ENCODE data around the gene P2RX1. TPM values are rescaled to one million over a fixed set of nuclear protein-coding genes. Genes with fewer than 3 reads are reported as not detected.

P2RX1 gene
- total and polyA plus RNA-seq, 2 of the 4 experiments (the other 2 are of a cell fraction), result not detected

- POLR2A ChIA-PET (ENCODE audit: unreplicated experiment), result no interaction called here
- H3K4me1 ChIP-seq (ENCODE audit: control insufficient read depth, insufficient read depth, low read length), result peaks cover 14% of the 10 kb centered on the region
- no TSS peak for BruUV-seq (replicated peaks)
- H3K23ac ChIP-seq (ENCODE audit: low read depth, low read length), result no peak within 1 kb of the TSS
- peak within 1 kb of the TSS; percentile 94 for H2AFZ ChIP-seq (replicated peaks; ENCODE audit: low read length, poor library complexity)
- no peaks in the 10 kb centered on the region for H4K20me1 ChIP-seq (ENCODE audit: insufficient read depth, low read length)
- CTCF ChIA-PET, result no interaction called here
- intact Hi-C loops (cut with micrococcal nuclease) (no loop called here), in situ Hi-C loops (cut with MboI; ENCODE audit: low sequenced_read_pairs) (no loop called here), dilution Hi-C loops (cut with HindIII; ENCODE audit: low sequenced_read_pairs, unreplicated experiment) (no loop called here)
- TF ChIP-seq RFX5 (IDR thresholded peaks at IDR 0.05; ENCODE audit: low read depth, low read length), result no peak
- TF ChIP-seq RCOR1 (IDR thresholded peaks at IDR 0.05; ENCODE audit: insufficient replicate concordance, low read length), result no peak
- no peak for TF ChIP-seq RAD21 (IDR thresholded peaks at IDR 0.05; ENCODE audit: low read length)
- no peak for TF ChIP-seq SMC3 (IDR thresholded peaks at IDR 0.05; ENCODE audit: low read depth, low read length)
- TF ChIP-seq CHD1 (IDR thresholded peaks at IDR 0.05; ENCODE audit: low read depth, low read length), result no peak
- no peak for TF ChIP-seq MXI1 (IDR thresholded peaks at IDR 0.05; ENCODE audit: borderline replicate concordance, low read depth, low read length)
- no peak for TF ChIP-seq MAFK (IDR thresholded peaks at IDR 0.05; ENCODE audit: low read depth, low read length)
- no peak for TF ChIP-seq POLR2A (IDR thresholded peaks at IDR 0.05; ENCODE audit: low read depth, low read length)
- no peak for TF ChIP-seq NFE2L2 (IDR thresholded peaks at IDR 0.05; ENCODE audit: low read depth, low read length)
- no peak for TF ChIP-seq MAZ (IDR thresholded peaks at IDR 0.05; ENCODE audit: borderline replicate concordance, low read depth, low read length)
- no peak for TF ChIP-seq ELK1 (IDR thresholded peaks at IDR 0.05; ENCODE audit: borderline replicate concordance, low read depth, low read length)
- no peak for TF ChIP-seq BHLHE40 (IDR thresholded peaks at IDR 0.05; ENCODE audit: low read depth, low read length)
- TF ChIP-seq CEBPB (IDR thresholded peaks at IDR 0.05; ENCODE audit: low read depth, low read length), result no peak
- TF ChIP-seq FOS (IDR thresholded peaks at IDR 0.05; ENCODE audit: low read depth, low read length), result no peak
- no peak for TF ChIP-seq USF2 (IDR thresholded peaks at IDR 0.05; ENCODE audit: low read depth, low read length)
- no peak within 1 kb of the TSS for H3K18ac ChIP-seq (ENCODE audit: low read depth, low read length)
- H4K5ac ChIP-seq (ENCODE audit: low read depth, low read length), result no peak within 1 kb of the TSS
- H3K79me1 ChIP-seq (ENCODE audit: low read depth in 1 of 2, low read length in 2 of 2), result no peaks in the 10 kb centered on the region
- H3K36me3 ChIP-seq (ENCODE audit: control insufficient read depth, insufficient read depth, low read length), result no peaks in the 10 kb centered on the region
- no peaks in the 10 kb centered on the region for H3K9me3 ChIP-seq (ENCODE audit: control insufficient read depth, insufficient read depth, low read length)
- H3K4ac ChIP-seq (ENCODE audit: low read depth, low read length), result peak within 1 kb of the TSS; percentile 10; the same call in 1 of the 2 replicates
- DNase-seq (no peak), ATAC-seq (ENCODE audit: low read depth) (peak; percentile 74)
- peak within 1 kb of the TSS; percentile 35; the same call in 1 of the 2 replicates for H3K56ac ChIP-seq (ENCODE audit: extremely low read depth, insufficient read depth, low read length)
- H2AK9ac ChIP-seq (replicated peaks; ENCODE audit: low read depth, low read length, poor library complexity), result peak within 1 kb of the TSS; percentile 42
- peaks cover 49% of the 10 kb centered on the region for H3K27me3 ChIP-seq (ENCODE audit: control insufficient read depth, insufficient read depth, low read length)
- H2BK5ac ChIP-seq (ENCODE audit: low read depth, low read length, poor library complexity, severe bottlenecking), result no peak within 1 kb of the TSS
- no peak within 1 kb of the TSS for H3K27ac ChIP-seq (ENCODE audit: insufficient read depth, low read length)
- no peak within 1 kb of the TSS for H4K91ac ChIP-seq (ENCODE audit: insufficient read depth, low read depth, low read length)
- WGBS, 2 experiments (ENCODE audit: extremely low coverage in 2 of 2, insufficient read length in 1 of 2), result 5% methylated on average over 8 of the region's 92 CpGs; no CpG with 5 or more reads in 1 of the 2 experiments
- H2BK120ac ChIP-seq (ENCODE audit: low read depth, low read length), result no peak within 1 kb of the TSS
- no peak within 1 kb of the TSS for H2BK15ac ChIP-seq (ENCODE audit: low read depth, low read length)
- H2AK5ac ChIP-seq (ENCODE audit: low read depth, low read length), result no peak within 1 kb of the TSS; the same call in 1 of the 2 replicates
- H3K4me3 ChIP-seq (ENCODE audit: insufficient read depth, low read depth, low read length), result peak within 1 kb of the TSS; percentile 60
- H3K9ac ChIP-seq (ENCODE audit: low read depth, low read length), result no peak within 1 kb of the TSS
- H4K8ac ChIP-seq (ENCODE audit: low read depth in 2 of 2, low read length in 2 of 2), result peak within 1 kb of the TSS; percentile 57 to 79; a peak in 3 of 4 replicates
- peak within 1 kb of the TSS; percentile 39 for H3K4me2 ChIP-seq (ENCODE audit: low read depth, low read length)
- peaks cover 10% of the 10 kb centered on the region for H3K9me1 ChIP-seq (ENCODE audit: insufficient read depth, low read length)
- H3K14ac ChIP-seq (replicated peaks; ENCODE audit: low read depth, low read length), result no peak within 1 kb of the TSS
- no peak within 1 kb of the TSS for H2BK20ac ChIP-seq (ENCODE audit: low read depth, low read length)
These were observed 48.2 kb upstream of the P2RX1 start, which contains the start of gene ATP2A3 for GRCh38 chr17:3964203-3965117. Gene ATP2A3 (minus strand): TSS chr17:3964437. CDS start chr17:3964291, 146 bp downstream.
